ENCODE measurements around the gene YTHDF1. TPM values are rescaled to one million over a fixed set of nuclear protein-coding genes. Genes with fewer than 3 reads are reported as not detected.

The YTHDF1 gene
- total and polyA plus RNA-seq, 2 of the 4 experiments (the other 2 are of a cell fraction), result 10.9 to 22.6 TPM

GRCh38 chr20:63165356-63166192, 50.4 kb downstream of the YTHDF1 start:
- Histone ChIP-seq H3K4me3 (ENCODE audit: insufficient read depth, low read depth, low read length) (no peak overlapping the region), H4K8ac (ENCODE audit: low read depth in 2 of 2, low read length in 2 of 2) (no peak overlapping the region), H3K9me3 (ENCODE audit: control insufficient read depth, insufficient read depth, low read length) (no peaks in the 10 kb centered on the region), H2BK5ac (ENCODE audit: low read depth, low read length, poor library complexity, severe bottlenecking) (no peak overlapping the region), H3K4me1 (ENCODE audit: control insufficient read depth, insufficient read depth, low read length) (no peaks in the 10 kb centered on the region), H4K91ac (ENCODE audit: insufficient read depth, low read depth, low read length) (no peak overlapping the region), H3K56ac (ENCODE audit: extremely low read depth, insufficient read depth, low read length) (no peak overlapping the region), H4K5ac (ENCODE audit: low read depth, low read length) (no peak overlapping the region), H3K14ac (replicated peaks; ENCODE audit: low read depth, low read length) (no peak overlapping the region), H3K9ac (ENCODE audit: low read depth, low read length) (no peak overlapping the region), H3K9me1 (ENCODE audit: insufficient read depth, low read length) (no peaks in the 10 kb centered on the region), H3K4me2 (ENCODE audit: low read depth, low read length) (no peak overlapping the region), H3K23ac (ENCODE audit: low read depth, low read length) (no peak overlapping the region), H2AFZ (replicated peaks; ENCODE audit: low read length, poor library complexity) (no peak overlapping the region), H2BK120ac (ENCODE audit: low read depth, low read length) (no peak overlapping the region), H2AK9ac (replicated peaks; ENCODE audit: low read depth, low read length, poor library complexity) (no peak overlapping the region), H2AK5ac (ENCODE audit: low read depth, low read length) (no peak overlapping the region), H3K18ac (ENCODE audit: low read depth, low read length) (no peak overlapping the region), H4K20me1 (ENCODE audit: insufficient read depth, low read length) (no peaks in the 10 kb centered on the region; the same call in 1 of the 2 replicates), H3K79me1 (ENCODE audit: low read depth in 1 of 2, low read length in 2 of 2) (no peaks in the 10 kb centered on the region), H3K4ac (ENCODE audit: low read depth, low read length) (no peak overlapping the region), H3K27ac (ENCODE audit: insufficient read depth, low read length) (no peak overlapping the region), H2BK20ac (ENCODE audit: low read depth, low read length) (no peak overlapping the region), H3K36me3 (ENCODE audit: control insufficient read depth, insufficient read depth, low read length) (no peaks in the 10 kb centered on the region), H3K27me3 (ENCODE audit: control insufficient read depth, insufficient read depth, low read length) (peaks cover 38% of the 10 kb centered on the region; the same call in 1 of the 2 replicates), H2BK15ac (ENCODE audit: low read depth, low read length) (no peak overlapping the region)
- intact Hi-C loops (cut with micrococcal nuclease) (no loop called here), in situ Hi-C loops (cut with MboI; ENCODE audit: low sequenced_read_pairs) (no loop called here), dilution Hi-C loops (cut with HindIII; ENCODE audit: low sequenced_read_pairs, unreplicated experiment) (no loop called here)
- no TSS peak for BruUV-seq (replicated peaks)
- WGBS, 2 experiments (ENCODE audit: extremely low coverage in 2 of 2, insufficient read length in 1 of 2), result 78% methylated on average over 11 of the region's 25 CpGs; no CpG with 5 or more reads in 1 of the 2 experiments
- ATAC-seq (ENCODE audit: low read depth), result no peak
- ChIA-PET CTCF (no interaction called here), POLR2A (ENCODE audit: unreplicated experiment) (interaction anchor here (0.6 kb wide), 1 partner anchor 65 kb away, joined by 4 read pairs; no protein-coding TSS in a partner anchor)
- no peak for DNase-seq
- TF ChIP-seq BHLHE40 (IDR thresholded peaks at IDR 0.05; ENCODE audit: low read depth, low read length), result no peak
- no peak for TF ChIP-seq CTCF (conservative IDR thresholded peaks at IDR 0.05; ENCODE audit: low read depth, low read length)
- TF ChIP-seq CHD1 (IDR thresholded peaks at IDR 0.05; ENCODE audit: low read depth, low read length), result no peak
- no peak for TF ChIP-seq RCOR1 (IDR thresholded peaks at IDR 0.05; ENCODE audit: insufficient replicate concordance, low read length)
- TF ChIP-seq MAFK (IDR thresholded peaks at IDR 0.05; ENCODE audit: low read depth, low read length), result no peak
- no peak for TF ChIP-seq MXI1 (IDR thresholded peaks at IDR 0.05; ENCODE audit: borderline replicate concordance, low read depth, low read length)
- no peak for TF ChIP-seq RAD21 (IDR thresholded peaks at IDR 0.05; ENCODE audit: low read length)
- no peak for TF ChIP-seq ELK1 (IDR thresholded peaks at IDR 0.05; ENCODE audit: borderline replicate concordance, low read depth, low read length)
- TF ChIP-seq SMC3 (IDR thresholded peaks at IDR 0.05; ENCODE audit: low read depth, low read length), result no peak
- TF ChIP-seq CEBPB (IDR thresholded peaks at IDR 0.05; ENCODE audit: low read depth, low read length), result no peak
- no peak for TF ChIP-seq NFE2L2 (IDR thresholded peaks at IDR 0.05; ENCODE audit: low read depth, low read length)
- no peak for TF ChIP-seq FOS (IDR thresholded peaks at IDR 0.05; ENCODE audit: low read depth, low read length)
- TF ChIP-seq MAZ (IDR thresholded peaks at IDR 0.05; ENCODE audit: borderline replicate concordance, low read depth, low read length), result no peak
- no peak for TF ChIP-seq POLR2A (IDR thresholded peaks at IDR 0.05; ENCODE audit: low read depth, low read length)
- TF ChIP-seq USF2 (IDR thresholded peaks at IDR 0.05; ENCODE audit: low read depth, low read length), result no peak
